Erythroblast (primary cell): ENCODE data around the gene TMEM170A.

Experiments
- DNase-seq, 2 experiments: peaks; one replicate each; lab custom pipeline; 2025; lab: John Stamatoyannopoulos, UW
- GATA1 ChIP-seq: IDR thresholded peaks from 2 replicates; pipeline ENCODE4 v1.6.1; 2011; ENCODE audit warnings: low read depth, mild to moderate bottlenecking, control low read depth, low read length, moderate library complexity
- POLR2A ChIP-seq: IDR thresholded peaks from 2 replicates; pipeline ENCODE4 v1.6.1; 2011; ENCODE audit warnings: mild to moderate bottlenecking, low read length

Gene TMEM170A

DNA sequence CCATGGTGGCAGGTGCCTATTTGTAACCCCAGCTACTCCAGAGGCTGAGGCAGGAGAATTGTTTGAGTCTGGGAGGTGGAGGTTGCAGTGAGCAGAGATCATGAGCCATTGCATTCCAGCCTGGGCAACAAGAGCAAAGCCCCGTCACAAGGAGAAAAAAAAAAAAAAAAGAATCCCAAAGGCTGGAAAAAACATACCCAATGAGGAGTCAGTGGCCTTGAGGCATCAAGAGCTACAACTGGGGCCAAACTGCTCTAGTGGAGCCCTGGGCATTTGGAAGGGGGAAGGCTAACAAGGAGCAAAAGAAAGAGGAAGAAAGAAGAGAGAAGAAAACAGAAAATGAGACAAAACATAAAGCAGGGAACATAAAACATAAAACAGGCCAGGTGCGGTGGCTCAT is 23.8 kb upstream of the TMEM170A start:
- DNase-seq: no peak
- TF ChIP-seq GATA1 (no peak), POLR2A (no peak)

DNA sequence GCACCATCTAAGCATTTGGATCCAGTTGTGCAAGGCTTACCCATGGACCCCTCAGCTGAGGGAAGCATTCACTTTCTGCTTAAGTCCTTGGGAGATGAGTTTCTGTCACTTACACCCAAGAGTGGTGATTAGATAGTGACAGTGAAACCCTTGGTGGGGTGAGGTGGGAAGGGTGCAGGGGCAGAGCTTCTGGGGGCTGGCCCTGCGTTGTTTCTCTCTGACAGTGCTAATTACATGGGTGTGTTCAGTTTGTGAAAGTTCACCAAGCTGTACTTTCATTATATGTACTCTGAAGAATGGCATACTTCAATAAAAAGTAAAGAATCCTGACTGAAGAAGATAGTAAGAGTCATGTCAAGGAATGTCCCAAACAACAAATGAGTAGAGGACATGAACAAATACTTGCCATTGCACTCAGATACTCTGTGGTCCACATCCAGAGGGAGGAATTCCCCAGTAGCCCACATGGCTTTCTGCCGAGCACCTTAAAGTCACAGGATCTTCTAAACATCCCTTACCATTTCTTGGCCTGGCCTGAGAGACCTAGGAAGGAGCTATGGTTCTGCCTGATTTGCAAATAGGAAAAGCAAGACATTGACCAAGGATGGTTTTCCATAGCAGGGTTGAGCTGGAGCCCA is 22.3 kb upstream of the TMEM170A start:
- DNase-seq: no peak
- TF ChIP-seq POLR2A (no peak), GATA1 (no peak)

- no peak for TF ChIP-seq GATA1
- TF ChIP-seq POLR2A: no peak
- DNase-seq: no peak
Observed at GRCh38 chr16:75486014-75486675, 21.7 kb upstream of the TMEM170A start.

DNA sequence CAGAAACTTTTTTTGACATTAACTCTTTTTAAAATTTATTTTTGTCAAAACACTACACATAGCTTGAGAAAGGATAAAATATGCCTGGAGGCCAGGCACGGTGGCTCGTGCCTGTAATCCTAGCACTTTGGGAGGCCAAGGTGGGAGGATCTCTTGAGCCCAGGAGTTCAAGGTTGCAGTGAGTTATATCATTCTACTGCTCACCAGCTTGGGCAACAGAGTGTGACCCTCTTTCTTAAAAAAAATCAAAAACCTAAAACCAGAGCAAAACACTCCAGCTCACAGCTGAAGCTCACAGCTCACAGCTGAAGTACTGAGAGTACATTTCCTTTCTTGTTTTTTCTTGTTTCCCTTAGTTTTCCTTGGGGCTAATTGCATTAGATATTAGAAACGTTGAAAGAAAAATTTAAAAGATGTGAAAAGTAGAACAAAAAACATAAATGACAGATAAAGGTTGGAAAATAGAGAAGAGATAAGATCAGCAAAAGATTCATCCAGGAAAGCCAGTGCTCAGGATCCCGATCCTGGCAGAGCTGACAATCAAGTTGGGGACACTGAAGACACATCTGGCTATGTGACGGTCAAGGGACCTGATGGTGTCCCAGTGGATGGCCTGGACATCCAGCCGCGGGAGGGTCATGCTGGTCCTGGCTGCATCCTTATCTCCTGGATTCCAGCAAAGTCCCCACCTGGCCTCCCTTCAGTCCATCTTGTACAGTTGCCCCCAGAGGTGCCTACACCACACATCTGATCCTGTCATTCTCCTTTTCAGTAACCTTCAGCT is 20.9 kb upstream of the TMEM170A start:
- DNase-seq: no peak
- no peak for TF ChIP-seq GATA1

DNA sequence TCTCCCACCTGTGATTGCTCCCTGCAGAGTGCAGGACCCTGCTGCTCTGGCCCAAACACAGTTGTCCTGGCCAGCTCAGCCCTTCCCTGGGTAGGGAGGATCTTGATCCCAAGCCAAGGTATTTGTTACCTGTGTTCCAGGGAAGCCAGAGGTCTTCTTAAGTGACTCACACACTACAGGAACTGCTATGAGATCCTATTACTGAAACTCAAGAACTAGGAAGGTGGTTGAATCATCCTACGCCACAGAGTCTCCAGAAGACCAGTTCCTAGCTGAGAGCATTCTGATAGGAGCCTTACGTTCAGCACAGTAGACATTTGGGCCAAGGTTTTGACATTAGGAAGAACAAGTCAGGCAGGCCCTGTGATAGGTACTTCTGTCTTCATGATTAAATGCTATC is 18.7 kb upstream of the TMEM170A start:
- DNase-seq: no peak
- TF ChIP-seq GATA1 (no peak), POLR2A (no peak)

DNA sequence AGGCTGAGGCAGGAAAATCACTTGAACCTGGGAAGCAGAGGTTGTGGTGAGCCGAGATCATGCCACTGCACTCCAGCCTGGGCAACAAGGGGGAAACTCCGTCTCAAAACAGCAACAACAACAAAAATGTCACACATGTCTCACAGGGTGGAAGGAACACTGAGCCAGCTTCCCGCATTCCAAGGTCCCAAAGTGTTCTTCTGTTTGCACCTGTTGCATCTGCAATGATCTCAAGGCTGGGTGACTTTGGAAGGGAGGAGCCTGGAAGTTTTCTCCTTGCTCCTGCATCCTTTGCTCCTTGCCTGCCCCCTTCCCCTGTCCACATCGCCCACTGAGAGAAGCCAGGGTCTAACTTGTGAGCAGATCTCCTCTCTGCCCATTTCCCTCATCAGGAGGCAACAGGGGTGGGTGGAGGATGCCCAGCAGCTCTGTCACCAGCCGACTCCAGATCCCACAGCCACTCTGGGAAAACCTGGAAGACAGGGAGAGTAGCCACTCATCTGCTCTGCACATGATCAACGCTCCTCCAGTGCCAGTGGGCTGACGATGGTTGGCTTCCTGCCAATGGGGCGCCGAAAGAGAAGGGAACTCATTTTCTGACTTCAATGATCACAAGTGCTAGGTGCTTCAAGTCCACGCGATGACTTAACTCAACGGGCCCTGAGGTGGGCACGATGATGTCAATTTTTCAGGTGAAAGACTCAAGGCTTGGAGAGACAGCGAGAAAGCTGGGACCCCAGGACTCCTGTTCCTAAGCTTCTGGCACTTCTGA is 18.1 kb upstream of the TMEM170A start:
- TF ChIP-seq GATA1: no peak
- no peak for TF ChIP-seq POLR2A
- DNase-seq: no peak

DNA sequence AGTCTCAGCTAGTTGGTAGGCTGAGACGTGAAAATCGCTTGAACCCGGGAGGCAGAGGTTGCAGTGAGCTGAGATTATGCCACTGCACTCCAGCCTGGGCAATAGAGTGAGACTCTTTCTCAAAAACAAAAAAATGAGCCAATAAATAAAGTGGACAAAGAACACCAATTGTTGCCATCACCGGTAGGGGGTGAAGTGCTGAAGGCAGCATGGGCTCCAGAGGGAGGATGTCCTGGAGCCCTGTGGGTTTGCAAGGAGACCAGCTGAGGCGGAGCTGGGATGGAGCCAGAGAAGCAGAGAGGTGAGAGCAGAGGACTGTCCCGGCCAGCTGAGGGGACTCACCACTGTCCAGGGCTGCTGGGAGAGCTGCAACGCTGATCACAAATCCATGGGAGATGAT is 17.0 kb upstream of the TMEM170A start:
- DNase-seq: no peak
- TF ChIP-seq POLR2A (no peak), GATA1 (no peak)

- TF ChIP-seq GATA1: no peak
- TF ChIP-seq POLR2A: no peak
- no peak for DNase-seq
Observed at GRCh38 chr16:75479421-75479990, 15.0 kb upstream of the TMEM170A start.

- no peak for TF ChIP-seq POLR2A
- no peak for TF ChIP-seq GATA1
- no peak for DNase-seq
Observed at GRCh38 chr16:75478480-75479345, 14.2 kb upstream of the TMEM170A start.

DNA sequence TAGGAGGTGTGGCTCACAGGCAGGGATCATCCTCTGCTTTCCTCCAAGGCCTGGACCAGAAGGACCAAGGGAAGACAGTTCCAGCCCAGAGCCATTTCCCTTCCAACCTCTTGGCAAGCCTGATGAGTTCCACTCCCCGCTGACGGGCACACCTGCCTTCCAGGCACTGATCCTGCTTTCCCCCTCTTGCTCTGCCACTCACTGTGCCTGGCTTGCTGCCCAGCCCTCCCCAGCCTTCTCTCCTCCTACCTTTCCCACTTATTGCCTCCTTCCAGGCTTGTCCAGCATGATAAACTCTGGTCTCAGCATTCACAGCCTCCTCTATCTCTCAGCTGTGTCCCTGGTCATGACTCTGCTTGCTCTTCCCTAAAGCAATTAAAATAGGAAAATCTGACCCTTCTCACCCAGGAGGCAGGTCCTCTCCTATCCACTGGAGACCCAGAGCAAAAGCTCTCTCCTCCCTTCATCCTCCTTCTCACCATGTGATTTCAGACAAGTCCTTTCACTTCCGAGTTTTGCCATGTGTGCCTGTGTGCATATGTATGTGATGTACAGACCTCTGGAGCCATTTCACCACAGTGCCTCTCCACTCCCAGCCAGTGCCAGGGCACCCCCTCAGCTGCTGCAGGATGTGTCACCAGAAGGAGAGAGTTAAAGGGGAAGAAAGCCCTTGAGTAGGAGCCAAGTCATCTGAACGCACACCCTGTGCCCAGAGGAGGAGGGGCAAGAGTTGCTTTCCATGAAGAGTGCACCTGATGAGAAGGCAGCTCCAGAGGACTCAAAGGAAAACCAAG is 13.4 kb upstream of the TMEM170A start:
- TF ChIP-seq GATA1: no peak
- TF ChIP-seq POLR2A: no peak
- DNase-seq: no peak

DNA sequence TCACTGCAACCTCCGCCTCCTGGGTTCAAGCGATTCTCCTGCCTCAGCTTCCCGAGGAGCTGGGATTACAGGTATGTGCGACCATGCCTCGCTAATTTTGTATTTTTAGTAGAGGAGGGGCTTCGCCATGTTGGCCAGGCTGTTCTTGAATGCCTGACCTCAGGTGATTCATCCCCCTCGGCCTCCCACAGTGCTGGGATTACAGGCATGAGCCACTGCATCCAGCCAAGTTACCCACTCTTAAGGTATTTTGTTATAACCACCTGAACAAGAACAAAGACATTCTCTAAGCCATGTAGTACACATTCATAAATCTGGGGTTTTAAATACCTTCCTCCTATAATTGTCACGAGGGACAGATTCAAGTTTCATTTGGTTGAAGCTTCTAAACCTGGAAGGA is 12.3 kb upstream of the TMEM170A start:
- no peak for DNase-seq
- TF ChIP-seq GATA1 (no peak), POLR2A (no peak)

DNA sequence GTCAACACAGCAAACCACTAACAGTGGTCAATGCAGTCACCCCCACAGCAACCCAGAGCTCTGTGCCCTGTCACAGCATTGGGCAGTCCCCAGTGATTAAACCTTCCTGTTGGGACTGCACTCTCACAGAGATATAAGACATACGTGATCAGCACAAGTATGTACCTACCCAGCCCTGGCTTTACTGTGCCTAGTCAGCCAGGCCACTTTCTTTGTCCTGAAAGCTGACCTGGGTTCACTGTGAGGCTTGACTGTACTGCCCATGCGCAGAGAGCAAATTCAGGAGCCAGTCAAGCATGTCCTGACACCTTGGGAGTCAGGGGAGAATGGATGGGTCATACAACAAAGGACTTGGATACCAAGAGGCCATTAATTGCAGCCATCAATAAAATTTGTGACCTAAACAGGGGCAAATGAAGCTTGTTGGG is 10.9 kb upstream of the TMEM170A start:
- DNase-seq: no peak
- no peak for TF ChIP-seq GATA1
